ENCODE data around the gene ESR2. TPM values are rescaled to one million over a fixed set of nuclear protein-coding genes. Genes with fewer than 3 reads are reported as not detected.

ESR2 gene
- total and polyA plus RNA-seq, 2 donors (not counting 3 experiments of a cell fraction or from before 2014, with no cell fraction given), result 0.10 to 0.58 TPM

GRCh38 chr14:64080452-64080851 is 213.7 kb downstream of the ESR2 start:
- FAIRE-seq, result no peak
- H3K4me1 ChIP-seq (ENCODE audit: control insufficient read depth, extremely low read depth, insufficient read depth, low read length), result peaks cover 4% of the 10 kb centered on the region
- no peak overlapping the region for H3K4me2 ChIP-seq (ENCODE audit: insufficient read depth, low read length)
- no peaks in the 10 kb centered on the region for H3K27me3 ChIP-seq (ENCODE audit: control insufficient read depth in 2 of 2, insufficient read depth in 2 of 2, low read length in 2 of 2)
- ChIA-PET CTCF (no interaction called here), POLR2A (no interaction called here)
- no peaks in the 10 kb centered on the region for H3K9me1 ChIP-seq (replicated peaks; ENCODE audit: control insufficient read depth, extremely low read depth, insufficient read depth, low read length)
- TF ChIP-seq MAX (IDR thresholded peaks at IDR 0.05; ENCODE audit: insufficient read depth, insufficient read length), result no peak
- no peak for TF ChIP-seq FOS (IDR thresholded peaks at IDR 0.05; ENCODE audit: borderline replicate concordance, insufficient read depth, low read length)
- no peak for TF ChIP-seq GATA2 (IDR thresholded peaks at IDR 0.05; ENCODE audit: insufficient read depth, insufficient read length, low read depth, low read length)
- no peak for TF ChIP-seq EZH2 (IDR thresholded peaks at IDR 0.05; ENCODE audit: borderline replicate concordance, low read depth, low read length, severe bottlenecking)
- TF ChIP-seq, protein P1, sequence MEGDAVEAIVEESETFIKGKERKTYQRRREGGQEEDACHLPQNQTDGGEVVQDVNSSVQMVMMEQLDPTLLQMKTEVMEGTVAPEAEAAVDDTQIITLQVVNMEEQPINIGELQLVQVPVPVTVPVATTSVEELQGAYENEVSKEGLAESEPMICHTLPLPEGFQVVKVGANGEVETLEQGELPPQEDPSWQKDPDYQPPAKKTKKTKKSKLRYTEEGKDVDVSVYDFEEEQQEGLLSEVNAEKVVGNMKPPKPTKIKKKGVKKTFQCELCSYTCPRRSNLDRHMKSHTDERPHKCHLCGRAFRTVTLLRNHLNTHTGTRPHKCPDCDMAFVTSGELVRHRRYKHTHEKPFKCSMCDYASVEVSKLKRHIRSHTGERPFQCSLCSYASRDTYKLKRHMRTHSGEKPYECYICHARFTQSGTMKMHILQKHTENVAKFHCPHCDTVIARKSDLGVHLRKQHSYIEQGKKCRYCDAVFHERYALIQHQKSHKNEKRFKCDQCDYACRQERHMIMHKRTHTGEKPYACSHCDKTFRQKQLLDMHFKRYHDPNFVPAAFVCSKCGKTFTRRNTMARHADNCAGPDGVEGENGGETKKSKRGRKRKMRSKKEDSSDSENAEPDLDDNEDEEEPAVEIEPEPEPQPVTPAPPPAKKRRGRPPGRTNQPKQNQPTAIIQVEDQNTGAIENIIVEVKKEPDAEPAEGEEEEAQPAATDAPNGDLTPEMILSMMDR (IDR thresholded peaks at IDR 0.05; ENCODE audit: extremely low read depth in 1 of 2, insufficient read depth in 1 of 2, low read depth in 1 of 2, low read length in 2 of 2), result no peak
- no peak for TF ChIP-seq MYC (IDR thresholded peaks at IDR 0.05; ENCODE audit: low read depth, low read length)
- H3K27ac ChIP-seq (ENCODE audit: insufficient read depth, low read depth, low read length), result no peak overlapping the region
- dilution Hi-C loops (cut with MboI; ENCODE audit: extremely low pct_ligation_motif_present, low sequenced_read_pairs) (no loop called here), intact Hi-C loops (cut with micrococcal nuclease) (no loop called here)
- no peak overlapping the region for H2AFZ ChIP-seq (ENCODE audit: low read depth, low read length)
- no peak overlapping the region for H3K9ac ChIP-seq (replicated peaks; ENCODE audit: extremely low read depth, insufficient read depth, low read length)
- no peak for DNase-seq (ENCODE audit: low read depth, low spot score)
- no peaks in the 10 kb centered on the region for H3K79me2 ChIP-seq (ENCODE audit: control insufficient read depth, insufficient read depth, low read length)
- BruUV-seq (replicated peaks), result no TSS peak
- H4K20me1 ChIP-seq (replicated peaks; ENCODE audit: control insufficient read depth, extremely low read depth, insufficient read depth, low read length), result no peaks in the 10 kb centered on the region
- H3K4me3 ChIP-seq (replicated peaks in 1 of 3; ENCODE audit: insufficient read depth in 1 of 3, low read depth in 1 of 3, low read length in 3 of 3), result no peak overlapping the region
- H3K9me3 ChIP-seq (replicated peaks; ENCODE audit: control insufficient read depth, insufficient read depth, low read length), result no peaks in the 10 kb centered on the region
- peaks cover 0 to 7% of the 10 kb centered on the region in 2 experiments for H3K36me3 ChIP-seq (ENCODE audit: control insufficient read depth in 2 of 2, extremely low read depth in 1 of 2, insufficient read depth in 2 of 2, low read length in 2 of 2)
